Amniotic stem cell (primary cell): ENCODE measurements around the gene GPC5.
"Not testable (repeated sequence)": the region's sequence is repeated elsewhere in the genome, so short reads cannot be mapped to it uniquely, and the experiment has no call there.

Experiments used
- DNase-seq: peaks from one replicate; lab custom pipeline; 2025; lab: John Stamatoyannopoulos, UW

The GPC5 gene

DNA sequence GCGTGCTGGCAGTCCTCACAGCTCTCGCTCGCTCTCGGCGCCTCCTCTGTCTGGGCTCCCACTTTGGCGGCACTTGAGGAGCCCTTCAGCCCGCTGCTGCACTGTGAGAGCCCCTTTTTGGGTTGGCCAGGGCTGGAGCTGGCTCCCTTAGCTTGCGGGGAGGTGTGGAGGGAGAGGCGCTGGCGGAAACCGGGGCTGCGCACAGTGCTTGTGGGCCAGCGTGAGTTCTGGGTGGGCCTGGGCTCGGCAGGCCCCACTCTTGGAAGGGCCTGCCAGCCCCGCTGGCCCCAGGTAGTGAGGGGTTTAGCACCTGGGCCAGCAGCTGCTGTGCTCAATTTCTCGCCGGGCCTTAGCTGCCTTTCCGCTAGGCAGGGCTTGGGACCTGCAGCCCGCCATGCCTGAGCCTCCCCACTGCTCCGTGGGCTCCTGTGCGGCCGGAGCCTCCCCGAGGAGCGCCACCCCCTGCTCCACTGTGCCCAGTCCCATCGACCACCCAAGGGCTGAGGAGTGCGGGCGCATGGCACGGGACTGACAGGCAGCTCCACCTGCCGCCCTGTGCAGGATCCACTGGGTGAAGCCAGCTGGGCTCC is 892.4 kb downstream of the GPC5 start:
- not testable (repeated sequence) for DNase-seq

DNA sequence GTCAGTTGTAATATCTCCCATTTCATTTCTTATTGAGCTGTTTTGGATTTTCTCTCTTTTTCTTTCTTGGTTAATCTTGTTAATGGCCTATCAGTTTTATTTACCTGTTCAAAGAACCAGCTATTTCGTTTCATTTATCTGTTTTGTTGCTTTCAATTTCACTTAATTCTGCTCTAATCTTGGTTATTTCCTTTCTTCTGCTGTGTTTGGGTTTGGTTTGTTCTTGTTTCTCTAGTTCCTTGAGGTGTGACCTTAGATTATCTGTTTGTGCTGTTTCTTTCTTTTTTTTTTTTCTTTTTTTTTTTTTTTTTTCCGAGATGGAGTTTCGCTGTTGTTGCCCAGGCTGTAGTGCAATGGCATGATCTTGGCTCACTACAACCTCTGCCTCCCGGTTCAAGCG is 896.1 kb downstream of the GPC5 start:
- DNase-seq, result not testable (repeated sequence)

DNA sequence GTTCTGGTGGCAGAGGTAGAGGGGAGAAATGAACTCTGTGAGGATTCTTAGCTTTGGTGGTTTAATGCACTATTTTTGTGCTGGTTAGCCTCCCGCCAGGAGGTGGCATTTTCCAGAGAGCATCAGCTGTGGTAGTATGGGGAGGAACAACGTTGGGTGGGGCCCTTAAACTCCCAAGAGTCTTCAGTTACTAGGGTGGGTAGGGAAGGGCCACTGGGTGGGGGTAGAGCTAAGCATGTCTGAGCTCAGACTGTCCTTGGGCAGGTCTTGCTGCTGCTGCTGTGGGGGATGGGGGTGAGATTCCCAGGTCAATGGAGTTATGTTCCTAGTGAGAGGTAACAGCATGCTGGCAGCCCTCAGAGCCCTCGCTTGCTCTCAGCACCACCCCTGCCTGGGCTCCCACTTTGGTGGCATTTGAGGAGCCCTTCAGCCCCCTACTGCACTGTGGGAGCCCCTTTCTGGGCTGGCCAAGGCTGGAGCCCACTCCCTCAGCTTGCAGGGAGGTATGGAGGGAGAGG is 897.8 kb downstream of the GPC5 start:
- DNase-seq, result not testable (repeated sequence)

DNA sequence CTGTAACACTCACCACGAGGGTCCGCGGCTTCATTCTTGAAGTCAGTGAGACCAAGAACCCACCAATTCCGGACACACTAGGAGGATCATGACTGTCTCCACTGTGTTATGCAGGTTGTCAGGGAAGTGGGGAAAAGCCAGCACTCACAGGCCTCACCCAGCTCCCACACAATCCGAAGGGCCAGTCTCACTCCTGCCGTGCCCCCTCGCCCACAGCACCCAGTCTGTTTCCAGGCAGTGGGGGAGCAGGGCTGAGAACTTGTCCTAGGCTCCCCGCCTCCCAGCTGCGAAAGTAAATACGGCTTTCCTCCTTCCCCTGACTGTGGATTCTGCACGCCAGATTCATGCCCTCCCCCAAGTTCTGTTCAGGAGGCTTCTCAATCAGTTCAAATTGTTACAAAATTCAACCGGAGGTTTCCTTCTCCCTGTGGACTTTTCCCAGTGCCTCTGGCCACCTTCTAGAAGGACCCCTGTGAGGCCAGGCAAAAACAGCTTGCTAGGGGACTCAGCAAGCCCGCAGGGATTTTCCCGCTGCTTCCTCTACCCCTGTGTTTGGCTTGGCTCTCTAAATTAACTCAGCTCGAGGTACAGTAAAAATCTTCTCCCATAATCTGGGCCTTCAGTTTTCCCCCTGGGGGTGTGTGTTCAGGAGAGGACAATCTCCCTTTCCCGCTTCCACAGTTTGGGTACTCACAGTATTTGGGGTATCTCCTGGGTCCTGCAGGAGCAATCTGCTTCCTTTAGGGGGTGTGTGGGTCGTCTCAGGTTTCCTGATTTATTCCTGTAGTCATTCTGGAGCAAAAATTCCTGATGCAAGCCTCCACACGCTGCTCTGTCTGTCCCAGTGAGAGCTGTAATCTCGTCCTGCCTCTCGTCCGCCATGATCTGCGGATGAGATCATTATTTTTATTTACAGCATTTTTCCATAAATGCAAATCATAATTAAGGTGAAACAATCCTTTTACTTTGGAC is 899.8 kb downstream of the GPC5 start:
- DNase-seq, result no peak

DNA sequence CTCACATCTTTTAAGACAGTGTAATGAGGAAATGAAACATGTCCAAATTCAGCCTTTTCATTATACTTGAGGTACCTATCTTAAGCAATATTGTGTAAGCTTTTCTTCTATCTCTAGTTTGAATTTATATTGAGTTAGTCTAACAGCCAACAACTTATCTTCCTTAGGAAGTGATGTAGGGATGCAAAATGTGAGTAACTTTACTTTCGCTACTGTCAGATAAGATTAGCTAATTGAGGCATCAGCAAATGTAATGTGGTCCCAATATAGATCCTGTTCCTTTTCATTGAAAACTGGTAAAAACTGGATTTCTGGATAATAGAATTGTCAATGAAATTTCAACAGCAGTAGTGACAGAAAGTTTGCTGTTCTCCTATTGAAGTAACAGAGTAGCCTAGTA is 902.2 kb downstream of the GPC5 start:
- no peak for DNase-seq

DNA sequence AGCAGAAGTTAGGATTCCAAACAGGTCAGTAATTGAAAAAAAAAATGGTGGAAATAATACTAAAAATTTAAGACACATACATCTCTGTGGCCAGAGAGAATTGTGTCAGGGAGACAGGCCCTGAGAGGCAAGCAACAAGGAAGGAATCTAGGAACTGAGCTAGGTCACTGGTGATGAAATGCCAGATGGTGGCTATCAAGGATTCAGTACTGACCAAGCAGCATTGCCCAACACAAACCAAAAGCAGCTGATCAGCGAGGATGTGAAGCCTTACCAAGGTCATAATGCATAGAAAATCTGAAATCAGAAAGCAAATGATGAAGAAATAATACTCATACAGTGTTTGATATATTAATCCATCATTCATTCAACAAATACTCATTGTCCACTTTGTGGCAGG is 905.0 kb downstream of the GPC5 start:
- DNase-seq, result no peak

DNA sequence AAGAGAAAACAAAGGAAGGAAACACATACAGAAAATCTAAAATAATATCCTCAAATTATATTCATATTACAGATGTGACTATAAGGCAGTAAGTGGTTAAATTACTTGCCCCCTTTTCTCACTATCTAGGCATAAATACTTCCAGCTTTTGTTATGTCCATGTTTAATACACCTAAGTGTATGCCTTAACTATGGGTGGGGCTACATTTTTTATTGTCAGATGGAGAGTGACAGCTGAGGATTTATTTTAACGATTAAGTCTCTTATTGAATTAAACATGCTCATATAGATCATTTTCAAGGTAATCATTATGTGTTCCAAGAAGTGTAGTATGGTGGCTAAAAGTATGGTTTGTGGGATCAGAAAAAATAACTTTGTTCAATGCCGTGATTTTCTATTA is 909.3 kb downstream of the GPC5 start:
- no peak for DNase-seq

DNA sequence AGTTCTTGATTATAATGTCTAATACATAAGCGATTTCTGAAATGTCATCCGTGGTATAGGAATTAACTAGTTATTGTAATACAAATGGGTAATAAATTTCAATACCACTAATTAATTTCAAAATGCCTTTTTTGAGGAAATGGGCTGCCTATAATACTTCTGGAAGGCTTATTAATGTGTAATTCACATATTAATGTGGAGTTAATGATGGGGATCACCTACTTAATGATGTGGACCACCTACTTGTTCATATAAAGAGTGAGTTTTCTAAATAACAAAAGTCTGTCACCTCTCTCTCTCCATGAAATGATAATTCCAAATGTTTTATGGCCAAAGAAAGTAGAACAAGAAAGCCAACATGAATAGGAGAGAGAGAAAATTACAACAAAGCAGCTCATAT is 914.4 kb downstream of the GPC5 start:
- DNase-seq, result no peak

DNA sequence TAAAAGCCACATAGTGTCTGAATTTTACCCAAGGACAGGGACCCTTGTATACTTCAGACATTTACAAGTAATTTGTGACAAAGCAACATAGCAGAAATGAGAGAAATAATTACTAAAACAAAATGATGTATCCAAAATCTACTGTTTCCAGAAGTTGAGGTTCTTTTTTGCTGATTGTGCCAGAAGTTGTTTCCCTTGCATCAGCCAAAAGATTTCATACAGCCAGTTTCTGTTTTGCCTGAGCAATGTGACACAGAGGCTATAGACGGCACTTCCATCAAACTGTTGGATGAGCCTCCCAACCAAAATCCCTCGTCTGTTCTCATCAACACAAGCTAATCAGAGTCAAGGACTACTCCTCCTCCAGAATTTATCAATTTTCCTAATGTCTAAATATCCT is 915.0 kb downstream of the GPC5 start:
- no peak for DNase-seq

DNA sequence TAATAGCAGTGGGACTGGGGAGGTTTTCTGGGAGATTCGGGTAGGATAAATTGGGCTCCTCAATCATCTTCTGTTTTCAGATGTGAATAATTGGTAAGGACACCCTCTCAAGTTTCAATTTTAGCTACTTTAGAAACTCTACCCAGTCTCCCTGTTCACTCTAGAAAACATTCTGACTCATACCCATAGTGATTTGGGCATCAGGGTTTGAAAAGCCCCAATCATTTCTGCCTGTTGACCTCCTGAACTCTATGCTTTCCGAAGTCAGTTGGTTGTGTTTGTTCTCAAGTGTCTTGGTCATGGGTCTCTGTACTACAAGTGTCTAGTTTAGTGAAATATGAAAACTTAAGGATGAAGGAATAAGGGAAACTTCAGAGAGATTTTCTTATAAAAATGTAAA is 916.8 kb downstream of the GPC5 start:
- DNase-seq, result no peak

DNA sequence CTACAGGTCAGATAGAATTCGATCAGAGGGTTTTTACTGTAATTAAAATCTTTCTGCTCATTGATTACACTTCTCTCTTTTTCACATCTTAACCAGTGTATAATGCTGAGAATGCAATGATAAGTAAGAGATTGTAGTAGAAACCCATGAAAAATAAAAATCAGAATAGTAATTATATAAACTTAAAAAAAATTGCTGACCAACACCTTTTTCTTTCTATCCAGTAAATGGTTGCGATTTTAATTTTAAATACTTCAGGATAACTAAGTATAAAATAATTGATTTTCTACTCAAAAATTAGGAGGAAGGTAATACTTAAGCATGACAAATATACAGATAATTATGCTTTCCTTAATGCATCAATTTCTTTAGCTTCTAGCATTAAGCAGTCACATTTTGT is 917.6 kb downstream of the GPC5 start:
- DNase-seq, result no peak

DNA sequence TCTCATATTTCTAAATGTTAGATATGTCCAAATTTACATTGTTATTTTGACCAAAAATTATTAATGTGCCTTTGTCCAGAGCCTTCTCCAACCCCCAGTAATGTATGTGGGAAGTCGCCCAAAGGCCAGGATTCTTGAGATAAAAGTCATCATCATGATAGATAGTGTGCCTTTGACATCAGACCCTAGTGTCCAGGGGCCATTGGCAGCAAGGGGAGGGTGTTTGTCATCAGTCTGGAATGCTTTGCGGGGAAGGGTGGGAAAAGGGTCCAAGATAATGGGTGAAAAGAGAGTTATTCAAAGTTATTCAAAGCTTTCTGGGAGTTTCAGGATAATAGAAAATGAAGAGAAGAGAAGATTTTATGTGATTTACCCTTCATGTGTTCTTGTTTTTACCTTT is 918.6 kb downstream of the GPC5 start:
- no peak for DNase-seq

DNA sequence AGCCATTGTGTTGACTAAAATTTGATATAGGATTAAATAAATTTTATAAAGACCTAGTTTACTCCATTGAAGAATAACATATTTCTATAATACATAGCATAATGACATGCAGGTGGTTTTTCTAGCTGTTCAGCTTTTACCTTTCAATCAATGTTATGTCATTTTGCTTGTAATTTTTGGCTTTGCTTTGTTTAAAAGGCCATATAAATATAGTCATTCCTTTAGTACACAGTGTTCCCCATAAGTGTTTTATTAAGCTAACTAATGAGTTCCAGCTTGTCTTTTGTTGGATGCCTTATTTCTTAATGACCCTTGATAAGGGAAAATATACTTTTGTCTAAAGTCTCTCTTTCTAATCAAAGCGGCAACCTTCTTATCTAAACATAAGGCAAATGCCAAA is 921.9 kb downstream of the GPC5 start:
- no peak for DNase-seq

DNA sequence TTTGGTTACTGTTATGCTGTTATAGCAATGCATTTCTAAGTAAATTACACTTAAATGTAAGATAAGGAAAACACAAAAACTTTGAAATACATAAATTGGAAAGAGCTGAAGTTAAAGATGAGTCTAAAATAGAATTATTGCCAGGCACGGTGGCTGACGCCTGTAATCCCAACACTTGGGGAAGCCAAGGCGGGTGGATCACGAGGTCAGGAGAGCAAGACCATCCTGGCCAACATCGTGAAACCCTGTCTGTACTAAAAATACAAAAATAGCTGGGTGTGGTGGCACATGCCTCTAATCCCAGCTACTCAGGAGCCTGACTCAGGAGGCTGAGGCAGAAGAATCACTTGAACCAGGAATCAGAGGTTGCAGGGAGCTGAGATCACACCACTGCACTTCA is 922.8 kb downstream of the GPC5 start:
- DNase-seq, result no peak

DNA sequence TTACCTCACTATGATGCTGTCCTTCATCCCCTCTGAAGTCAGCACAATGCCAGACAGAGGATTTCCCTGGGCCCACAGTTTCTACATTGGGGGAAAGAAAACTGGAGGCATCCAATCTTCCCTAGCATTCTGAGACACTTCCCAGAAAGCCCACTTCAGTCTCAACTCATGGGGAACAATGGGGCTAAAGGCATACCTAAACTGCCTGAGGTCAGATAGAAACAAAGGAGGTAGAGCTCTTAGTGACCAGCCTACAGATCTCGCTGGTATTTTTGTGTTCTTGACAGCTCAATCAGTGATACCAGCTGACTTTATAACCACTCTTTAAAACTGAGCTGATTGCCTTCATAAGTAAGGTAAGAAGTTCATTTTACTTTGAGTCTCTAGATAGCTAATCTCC is 947.2 kb downstream of the GPC5 start:
- DNase-seq, result no peak

DNA sequence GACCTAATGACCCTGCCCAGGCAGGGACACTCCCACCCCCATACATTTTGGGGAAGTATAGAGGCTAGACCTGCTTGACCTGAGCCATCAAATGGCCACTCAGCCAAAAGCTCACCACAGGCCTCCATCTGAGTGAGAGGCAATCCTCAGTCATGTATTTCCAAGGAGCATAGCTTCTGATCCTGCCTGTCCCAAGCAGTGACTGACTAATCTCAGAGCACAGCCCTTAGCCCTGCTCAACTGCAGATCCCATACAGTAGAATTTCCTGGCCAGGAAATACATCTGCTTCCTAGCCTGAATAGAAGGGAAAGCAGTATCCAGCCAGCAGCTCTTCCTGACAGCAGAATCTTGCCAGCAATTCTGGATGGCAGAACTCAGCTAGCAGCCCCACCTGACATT is 947.6 kb downstream of the GPC5 start:
- no peak for DNase-seq

DNA sequence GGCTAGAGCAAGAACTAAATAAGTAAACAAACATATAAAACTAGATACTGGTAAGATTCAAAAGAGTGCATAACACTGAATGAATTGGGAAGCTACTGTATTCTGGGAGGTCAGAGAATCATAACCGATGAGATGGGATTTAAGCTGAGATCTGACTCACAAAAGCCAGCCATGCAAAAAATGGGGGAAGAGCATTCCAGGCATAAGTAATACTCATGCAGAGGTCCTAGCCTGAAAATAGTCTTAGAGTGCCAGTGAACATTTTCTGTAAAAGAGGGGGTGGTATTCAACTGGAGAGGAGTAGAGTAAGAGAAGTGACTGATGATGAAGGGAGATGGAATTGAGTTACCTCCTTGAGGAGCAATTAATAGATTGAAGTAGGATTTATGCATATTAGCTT is 956.2 kb downstream of the GPC5 start:
- no peak for DNase-seq

DNA sequence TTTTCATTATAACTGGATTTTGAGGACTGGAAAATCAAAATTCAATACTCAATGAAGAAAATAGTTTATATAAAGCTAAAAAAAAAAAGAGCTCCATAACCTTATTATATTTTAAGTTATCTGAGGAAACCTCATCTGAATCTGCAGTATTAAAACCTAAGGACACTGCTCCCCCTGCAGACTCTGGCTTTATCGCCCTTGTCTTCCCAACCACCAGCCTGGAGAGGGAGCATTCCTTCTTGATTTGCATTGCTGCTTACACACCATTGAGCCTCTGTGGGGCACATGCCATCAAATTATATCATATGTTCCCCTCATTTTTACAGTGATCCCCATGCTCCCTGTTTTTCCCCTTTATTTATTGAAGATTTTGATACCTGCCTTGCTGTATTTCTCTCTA is 956.8 kb downstream of the GPC5 start:
- DNase-seq, result no peak

DNA sequence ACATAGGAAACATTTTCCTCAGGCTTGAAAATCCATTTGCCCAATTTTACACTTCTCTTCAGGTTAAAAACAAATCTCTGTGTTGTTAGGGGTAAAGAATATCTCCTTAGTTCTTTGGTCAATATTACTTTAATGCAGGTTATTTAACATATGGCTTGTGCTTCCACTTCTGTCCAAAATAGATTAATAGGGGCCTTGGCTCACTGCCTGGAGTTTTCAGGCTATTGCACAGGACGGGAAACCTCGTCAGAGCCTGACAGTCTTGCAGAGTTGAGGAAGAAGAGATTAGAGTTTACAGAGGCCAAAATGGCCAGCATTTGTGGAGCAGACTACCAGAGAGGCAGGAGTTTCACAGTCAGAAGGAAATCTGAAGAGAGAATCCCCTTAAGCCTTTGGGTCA is 964.3 kb downstream of the GPC5 start:
- no peak for DNase-seq

DNA sequence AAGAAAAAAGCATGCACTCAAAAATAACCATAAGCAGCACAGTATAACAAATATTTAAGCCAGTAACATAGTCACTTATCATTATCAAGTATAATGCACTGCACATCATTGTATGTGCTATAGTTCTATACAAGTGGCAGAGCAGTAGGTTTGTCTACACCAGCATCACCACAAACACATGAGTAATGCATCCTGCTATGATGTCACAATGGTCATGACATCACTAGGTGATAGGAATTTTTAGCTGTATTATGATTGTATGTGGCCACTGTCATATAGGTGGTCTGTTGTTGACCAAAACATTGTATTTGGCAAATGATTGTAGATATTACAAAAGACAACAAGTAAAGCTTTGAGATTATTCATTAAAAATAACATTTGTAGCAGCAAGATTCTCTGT is 967.5 kb downstream of the GPC5 start:
- DNase-seq, result no peak

DNA sequence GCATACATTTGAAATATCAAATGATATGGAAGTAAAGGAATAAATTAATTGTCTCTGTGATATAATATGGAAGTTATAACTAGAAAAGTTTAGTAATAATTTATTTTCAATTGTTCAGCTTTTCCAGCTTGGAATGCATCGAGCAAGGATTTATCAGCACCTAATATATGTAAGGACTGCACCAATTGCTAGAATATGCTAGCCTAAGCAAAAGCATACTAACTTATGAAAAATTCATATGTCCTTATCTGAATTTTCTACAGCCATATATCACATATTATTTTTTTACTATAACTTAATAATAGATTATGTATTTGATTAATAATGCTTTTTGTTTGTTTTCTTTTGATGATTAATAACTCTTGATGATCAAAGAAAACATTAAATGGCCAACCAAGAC is 979.0 kb downstream of the GPC5 start:
- DNase-seq, result no peak

DNA sequence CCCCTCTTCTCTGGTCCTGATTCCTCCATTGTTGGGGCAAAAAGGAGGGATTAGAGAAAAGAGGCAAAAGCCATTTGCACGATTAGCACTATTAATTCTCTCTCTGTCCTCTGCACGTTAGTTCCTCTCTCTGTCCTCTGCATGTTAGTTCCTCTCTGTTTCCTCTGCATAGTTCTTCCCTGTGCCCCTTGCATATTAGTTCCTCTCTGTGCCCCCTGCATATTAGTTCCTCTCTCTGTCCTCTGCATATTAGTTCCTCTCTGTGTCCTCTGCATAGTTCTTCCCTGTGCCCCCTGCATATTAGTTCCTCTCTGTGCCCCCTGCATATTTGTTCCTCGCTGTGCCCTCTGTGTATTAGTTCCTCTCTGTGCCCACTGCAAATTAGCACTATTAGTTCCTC is 981.0 kb downstream of the GPC5 start:
- no peak for DNase-seq

DNA sequence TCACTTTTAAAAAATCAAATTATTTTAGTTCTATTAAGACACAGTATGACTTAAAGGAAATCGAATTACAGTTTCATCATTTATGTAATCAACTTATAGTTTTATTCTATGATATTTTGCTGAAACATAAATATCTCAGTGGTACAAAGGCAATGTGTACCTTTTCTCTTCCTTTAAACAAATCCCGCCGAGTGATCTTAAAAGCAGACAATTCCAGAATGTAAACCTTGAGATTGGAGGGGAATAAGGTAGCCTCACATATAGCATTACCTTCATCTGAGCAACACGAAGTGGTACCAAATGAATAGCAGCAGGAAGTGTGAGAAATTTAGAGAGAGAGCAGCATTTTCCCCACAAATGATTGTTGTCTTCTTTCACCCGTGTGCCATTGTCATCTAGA is 986.0 kb downstream of the GPC5 start:
- DNase-seq, result no peak

DNA sequence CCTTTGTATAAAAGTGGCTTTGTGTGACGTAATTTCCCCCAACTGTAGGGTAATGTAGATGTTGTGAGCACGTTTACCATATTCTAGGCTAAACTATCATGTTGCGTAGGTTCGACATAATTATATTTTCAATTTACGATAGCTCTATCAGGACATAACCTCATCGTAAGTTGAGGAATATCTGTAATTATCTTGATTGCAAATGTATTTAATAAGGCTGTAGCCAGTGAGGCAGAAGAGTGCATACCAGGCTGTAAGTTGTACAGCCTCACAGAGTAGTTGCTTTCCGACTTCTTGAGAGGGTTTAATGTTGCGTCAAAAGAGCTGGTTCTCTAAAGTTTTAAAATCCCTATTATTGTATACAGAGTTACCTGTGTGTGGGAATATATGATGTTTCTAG is 988.8 kb downstream of the GPC5 start:
- no peak for DNase-seq
